PC-9 (cell line): Measurements from ENCODE around the gene TAF4.

Experiments used
- CTCF ChIP-seq: fragments of 200-600 bp; sonication (generic); conservative IDR thresholded peaks from 2 replicates; pipeline ENCODE4 v1.6.1; 2017; ENCODE audit warnings: mixed run types, antibody characterized with exemption, mild to moderate bottlenecking, moderate library complexity
- EZH2 ChIP-seq: fragments of 200-600 bp; sonication (generic); IDR thresholded peaks from 2 replicates; pipeline ENCODE4 v1.8.0; 2017; ENCODE audit warnings: antibody characterized with exemption, low read depth

GRCh38 chr20:62009869-62010445, 55.7 kb downstream of the TAF4 start:
- no peak for TF ChIP-seq CTCF
- TF ChIP-seq EZH2: no peak
